K562 (cell line): Measurements from ENCODE around the gene TRAF3. TPM values are rescaled to one million over a fixed set of nuclear protein-coding genes. Genes with fewer than 3 reads are reported as not detected.

Experiments
- BCOR ChIP-seq: fragments of 450-650 bp; IDR thresholded peaks from 2 replicates; pipeline ENCODE4 v1.6.1; 2016
- E2F6 ChIP-seq, 2 experiments: IDR thresholded peaks; 2 replicates each; pipeline ENCODE4 v1.6.1; 2011; ENCODE audit warnings: borderline replicate concordance in 1 of 2, control low read depth in 1 of 2, low read depth in 1 of 2, low read length in 1 of 2, mild to moderate bottlenecking in 1 of 2, mixed read lengths in 1 of 2, moderate library complexity in 1 of 2; ENCODE audit not compliant: insufficient read depth in 1 of 2, insufficient read length in 1 of 2, poor library complexity in 1 of 2, severe bottlenecking in 1 of 2; ENCODE audit errors: extremely low read depth in 1 of 2
- ESRRA ChIP-seq: fragments of 450-650 bp; IDR thresholded peaks from 2 replicates; pipeline ENCODE4 v1.6.1; 2014; ENCODE audit warnings: low read depth, mild to moderate bottlenecking, moderate library complexity, borderline replicate concordance
- GATA2 ChIP-seq: sonication (generic); formaldehyde crosslinking; IDR thresholded peaks from 2 replicates; pipeline ENCODE4 v1.4.0; 2020; ENCODE audit warnings: mild to moderate bottlenecking, missing genetic modification reagents
- PCBP1 ChIP-seq: fragments of 200-400 bp; formaldehyde crosslinking; IDR thresholded peaks from 2 replicates; pipeline ENCODE4 v1.6.1; 2018; ENCODE audit warnings: mild to moderate bottlenecking, low read depth, low read length; ENCODE audit not compliant: poor library complexity, severe bottlenecking
- PHF20 ChIP-seq: fragments of 450-650 bp; IDR thresholded peaks from 2 replicates; pipeline ENCODE4 v1.6.1; 2018; ENCODE audit not compliant: partially characterized antibody
- USF2 ChIP-seq: sonication (generic); formaldehyde crosslinking; IDR thresholded peaks from 2 replicates; pipeline ENCODE4 v1.5.0; 2020; ENCODE audit warnings: missing genetic modification reagents
- polyA plus RNA-seq, 8 experiments: library from polyadenylated mRNA; depleted of rRNA in 4 of 8; stranded (reverse) in 5 of 8; unstranded in 3 of 8; fragments of >200 nt; fragmentation: Nextera tagmentation in 2 of 8; fragmentation: Illumina TruSeq in 1 of 8; extraction: Ambion mirVana in 2 of 8; extraction: Trizol in 1 of 8; gene quantifications; 2 replicates each; pipeline versions ENCODE4 v1.2.1 to v1.2.3, GENCODE V29; 2011 to 2014; ENCODE audit warnings: inconsistent platforms in 1 of 8, missing spikeins in 1 of 8
- total RNA-seq, 7 experiments: library from RNA; depleted of rRNA in 6 of 7; stranded (reverse); fragments of >200 nt in 6 of 7; fragmentation: Illumina TruSeq in 2 of 7; extraction: Trizol in 2 of 7; gene quantifications; 2 replicates each; pipeline versions ENCODE4 v1.2.1 to v1.2.3, GENCODE V29; 2011 to 2021; ENCODE audit warnings: low replicate concordance in 1 of 7

The TRAF3 gene
- total and polyA plus RNA-seq, 9 of the 15 experiments (the other 6 are each of a cell fraction or from before 2014, with no cell fraction given): 0.52 to 21.3 (median 9.9) TPM

- TF ChIP-seq PCBP1 (peak; percentile 48), USF2 (CRISPR knock-in tag) (peak; percentile 57), BCOR (0 out of 2 replicates have a peak, but pooled peaks have one; percentile 26), GATA2 (CRISPR knock-in tag) (no peak), E2F6 (IDR thresholded peaks at IDR 0.05; ENCODE audit: borderline replicate concordance in 1 of 2, extremely low read depth in 1 of 2, insufficient read depth in 1 of 2, insufficient read length in 1 of 2, low read depth in 1 of 2, low read length in 1 of 2, poor library complexity in 1 of 2, severe bottlenecking in 1 of 2) (peak in 1 of 2 experiments; percentile 20), ESRRA (0 out of 2 replicates have a peak, but pooled peaks have one; percentile 16), PHF20 (peak; percentile 42)
Observed at GRCh38 chr14:102922490-102923200, 145.4 kb downstream of the TRAF3 start, which contains the start of gene AMN (continued).
